Left colon (tissue), 2 donors: ENCODE data around the gene PPM1L. TPM values are rescaled to one million over a fixed set of nuclear protein-coding genes. Genes with fewer than 3 reads are reported as not detected.

ENCODE experiments used
- ATAC-seq: fragments of 200-7000 bp; cut with Tn5 transposase; one replicate; pipeline ENCODE4 v1.9.1; 2020; ENCODE audit warnings: mild to moderate bottlenecking, moderate library complexity
- DNase-seq, 2 donors: peaks; one replicate each; pipeline ENCODE4 v3.0.0-alpha.2; 2020
- intact Hi-C, 2 donors: fragments of 100-400 bp; cut with DNase I in 1 of 2; cut with micrococcal nuclease in 1 of 2; formaldehyde crosslinking; loops; one replicate each; pipeline versions ENCODE4 v1.11.2 to v1.14.0; 2022; cut with DNase I, micrococcal nuclease
- total RNA-seq, 2 donors: library from RNA; stranded (reverse); fragmentation: NEBNext Ultra II Directional; extraction: Animal tissue kit (Norgen Biotek cat#: 25700); gene quantifications; one replicate each; pipeline ENCODE4 v1.2.1, GENCODE V29; 2021
- donor health status: DM: no; HTN: no; CAD: no.
- donor health status: DM: yes; HTN: yes; CAD: no.

PPM1L gene
- total RNA-seq, 2 donors from 2014 or later, result 16.9 to 20.4 TPM

GRCh38 chr3:161100994-161101393 is 345.0 kb downstream of the PPM1L start:
- intact Hi-C loops, result no loop called here
- ATAC-seq (peak; percentile 91), DNase-seq (peak; percentile 20 to 33)

- intact Hi-C loops, result no loop called here
- no peak for DNase-seq
- ATAC-seq, result no peak
Observed at GRCh38 chr3:161101609-161102008, 345.6 kb downstream of the PPM1L start.

GRCh38 chr3:161103776-161104385 is 347.9 kb downstream of the PPM1L start:
- DNase-seq (no peak), ATAC-seq (no peak)
- intact Hi-C loops, result no loop called here

- intact Hi-C loops, result no loop called here
- ATAC-seq (peak; percentile 64), DNase-seq (peak in 1 of 2 donors; percentile 35)
Observed at GRCh38 chr3:161104561-161105551, 348.8 kb downstream of the PPM1L start, which contains the start of gene B3GALNT1. TSS of gene B3GALNT1 (minus strand) at chr3:161105349. CDS start at chr3:161086754, 18,595 bp downstream.

- DNase-seq, result no peak
- no peak for ATAC-seq
- intact Hi-C loops, result no loop called here
Observed at GRCh38 chr3:161107311-161107710, 351.3 kb downstream of the PPM1L start.

- ATAC-seq (no peak), DNase-seq (no peak)
- intact Hi-C loops, result no loop called here
Observed at GRCh38 chr3:161108840-161109239, 352.8 kb downstream of the PPM1L start.

- no peak for DNase-seq
- intact Hi-C loops, result no loop called here
- ATAC-seq, result no peak
Observed at GRCh38 chr3:161117646-161118045, 361.6 kb downstream of the PPM1L start.

GRCh38 chr3:161126495-161126894 is 370.5 kb downstream of the PPM1L start:
- intact Hi-C loops, result no loop called here
- no peak for ATAC-seq

More at GRCh38 chr3:161126495-161126894, 370.5 kb downstream of the PPM1L start:
- DNase-seq, result no peak

Other genes starting within 250 kb of the PPM1L start
- gene KPNA4, start 190.7 kb upstream of the PPM1L start, total RNA-seq, result 10 to 100 TPM; 49.3 to 60.1 TPM
- gene ARL14, start 79.1 kb upstream of the PPM1L start, total RNA-seq, result 10 to 100 TPM; 14.9 to 51.8 TPM